Activated gamma-delta T cell (primary cell): ENCODE results near the gene CHST2.
"Not testable (repeated sequence)": the region's sequence is repeated elsewhere in the genome, so short reads cannot be mapped to it uniquely, and the experiment has no call there.

ENCODE experiments used
- DNase-seq: peaks from one replicate; lab custom pipeline; 2025; lab: John Stamatoyannopoulos, UW
- total RNA-seq, 2 donors: gene quantifications; one replicate each; lab custom pipeline; 2026; lab: John Stamatoyannopoulos, UW

CHST2 gene, protein sequence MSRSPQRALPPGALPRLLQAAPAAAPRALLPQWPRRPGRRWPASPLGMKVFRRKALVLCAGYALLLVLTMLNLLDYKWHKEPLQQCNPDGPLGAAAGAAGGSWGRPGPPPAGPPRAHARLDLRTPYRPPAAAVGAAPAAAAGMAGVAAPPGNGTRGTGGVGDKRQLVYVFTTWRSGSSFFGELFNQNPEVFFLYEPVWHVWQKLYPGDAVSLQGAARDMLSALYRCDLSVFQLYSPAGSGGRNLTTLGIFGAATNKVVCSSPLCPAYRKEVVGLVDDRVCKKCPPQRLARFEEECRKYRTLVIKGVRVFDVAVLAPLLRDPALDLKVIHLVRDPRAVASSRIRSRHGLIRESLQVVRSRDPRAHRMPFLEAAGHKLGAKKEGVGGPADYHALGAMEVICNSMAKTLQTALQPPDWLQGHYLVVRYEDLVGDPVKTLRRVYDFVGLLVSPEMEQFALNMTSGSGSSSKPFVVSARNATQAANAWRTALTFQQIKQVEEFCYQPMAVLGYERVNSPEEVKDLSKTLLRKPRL
- 32.5 to 70.7 reads per million in 2 donors for total RNA-seq

- peak; percentile 41 for DNase-seq
These were observed at the start of gene CHST2 for GRCh38 chr3:143119009-143119914. TSS of gene CHST2 (plus strand) at chr3:143119771. CDS start at chr3:143120817, 1,046 bp downstream.

DNA sequence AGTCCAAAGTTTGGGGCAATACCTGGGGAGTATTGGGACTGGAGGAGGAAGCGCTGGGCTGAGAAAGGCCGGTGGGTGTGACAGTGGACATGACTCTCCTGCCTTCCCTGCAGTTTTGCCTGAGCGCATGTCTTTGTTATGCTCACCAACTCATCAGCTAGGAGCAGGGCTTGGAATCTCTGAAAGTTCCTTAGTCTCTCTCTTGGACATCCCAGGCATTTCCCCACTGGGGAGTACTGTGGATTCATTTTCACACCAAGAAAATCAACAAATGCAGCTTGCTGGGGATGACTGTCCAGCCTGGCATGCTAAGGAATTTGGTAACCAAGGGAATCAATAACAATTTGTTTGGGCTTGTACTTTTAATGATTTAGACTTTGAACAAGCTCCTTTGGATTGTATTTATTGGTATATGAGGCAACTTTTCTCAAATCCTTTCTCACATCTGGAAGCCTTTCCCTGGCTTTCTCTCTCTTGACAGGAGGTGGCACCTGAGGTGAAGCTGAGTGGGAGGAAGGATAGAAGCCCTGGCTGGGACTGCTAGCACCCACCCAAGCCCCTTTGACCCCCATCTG, 48.5 kb upstream of the CHST2 start:
- no peak for DNase-seq

DNA sequence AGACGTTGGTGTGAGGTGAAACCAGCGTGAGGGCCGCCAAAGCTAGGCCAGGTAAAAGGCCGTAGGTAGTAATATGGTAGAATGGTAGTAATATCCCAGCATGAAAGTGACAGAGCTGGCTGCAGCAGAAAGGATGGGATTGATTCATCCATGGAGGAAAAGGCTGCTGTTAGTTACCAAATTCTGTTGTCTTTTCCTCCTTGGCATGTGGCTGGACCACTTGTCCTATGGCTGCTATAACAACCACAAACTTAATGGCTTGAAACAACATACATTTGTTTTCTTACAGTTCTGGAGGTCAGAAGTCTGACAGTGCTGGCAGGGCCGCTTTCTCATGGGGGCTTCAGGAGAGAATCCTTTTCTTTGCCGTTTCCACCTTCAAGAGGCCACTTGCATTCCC, 47.8 kb upstream of the CHST2 start:
- DNase-seq: no peak

DNA sequence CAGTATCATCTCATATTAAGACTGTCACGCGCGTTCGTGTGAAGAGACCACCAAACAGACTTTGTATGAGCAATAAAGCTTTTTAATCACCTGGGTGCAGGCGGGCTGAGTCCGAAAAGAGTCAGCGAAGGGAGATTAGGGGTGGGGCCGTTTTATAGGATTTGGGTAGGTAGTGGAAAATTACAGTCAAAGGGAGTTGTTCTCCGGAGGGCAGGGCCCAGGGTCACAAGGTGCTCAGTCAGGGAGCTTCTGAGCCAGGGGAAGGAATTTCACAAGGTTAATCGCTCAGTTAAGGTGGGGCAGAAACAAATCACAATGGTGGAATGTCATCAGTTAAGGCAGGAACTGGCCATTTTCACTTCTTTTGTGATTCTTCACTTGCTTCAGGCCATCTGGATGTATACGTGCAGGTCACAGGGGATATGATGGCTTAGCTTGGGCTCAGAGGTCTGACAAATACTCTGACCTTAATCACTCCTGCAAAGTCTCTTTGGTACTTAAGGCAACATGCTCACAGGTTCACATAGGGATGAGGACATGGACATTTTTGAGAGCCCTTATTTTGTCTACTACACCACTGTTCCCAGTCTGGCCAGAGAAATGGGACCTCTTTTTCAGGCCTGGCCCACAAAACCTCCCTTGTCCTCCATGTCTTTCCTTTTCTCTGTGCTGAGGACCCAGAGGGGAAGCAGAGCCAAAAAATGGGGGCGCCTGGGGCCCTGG, 47.1 kb upstream of the CHST2 start:
- DNase-seq: not testable (repeated sequence)

GRCh38 chr3:143073541-143073940, 46.0 kb upstream of the CHST2 start:
- DNase-seq: not testable (repeated sequence)

- DNase-seq: not testable (repeated sequence)
These were observed 45.6 kb upstream of the CHST2 start for GRCh38 chr3:143073983-143074382.

DNA sequence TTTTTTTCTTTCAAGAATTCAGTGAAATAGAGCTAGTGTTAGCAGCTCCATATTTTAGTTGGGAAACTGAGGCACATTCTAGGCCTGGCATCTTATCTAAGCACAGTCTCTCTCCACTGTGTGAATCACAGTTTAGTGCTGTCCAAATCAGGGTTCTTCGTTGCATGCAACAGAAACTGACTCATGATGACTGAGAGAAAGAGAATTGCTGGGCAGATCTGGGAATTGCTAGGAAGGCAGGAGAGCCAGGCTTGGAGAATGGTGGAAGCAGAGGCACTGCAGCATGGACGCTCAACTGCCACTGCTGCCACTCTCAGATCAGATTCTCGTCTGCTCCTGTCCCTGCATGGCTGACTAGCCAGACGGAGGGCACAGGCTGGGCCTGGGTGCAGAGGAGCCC, 40.7 kb upstream of the CHST2 start:
- no peak for DNase-seq

DNA sequence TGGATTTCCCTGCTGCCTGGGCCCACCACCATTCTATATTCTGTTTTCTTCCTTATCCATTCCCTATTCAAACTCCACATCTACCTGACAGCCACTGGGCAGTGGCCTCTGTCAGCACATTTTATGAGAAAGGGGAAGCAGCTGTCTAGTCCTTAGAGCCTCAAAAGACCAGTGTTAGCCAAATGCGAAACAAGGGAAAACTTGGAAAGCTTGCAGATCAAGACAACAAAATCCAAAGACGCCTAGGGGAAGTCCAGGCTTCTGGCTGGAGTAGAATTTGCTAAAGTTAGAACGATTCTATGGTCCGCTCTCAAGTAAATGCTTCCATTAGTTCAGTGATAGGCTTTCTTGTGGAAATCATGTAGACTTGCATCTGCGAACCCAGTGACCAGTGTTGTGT, 39.4 kb upstream of the CHST2 start:
- no peak for DNase-seq

GRCh38 chr3:143081365-143081764, 38.2 kb upstream of the CHST2 start:
- DNase-seq: no peak

GRCh38 chr3:143081844-143082778, 37.5 kb upstream of the CHST2 start:
- DNase-seq: no peak

DNA sequence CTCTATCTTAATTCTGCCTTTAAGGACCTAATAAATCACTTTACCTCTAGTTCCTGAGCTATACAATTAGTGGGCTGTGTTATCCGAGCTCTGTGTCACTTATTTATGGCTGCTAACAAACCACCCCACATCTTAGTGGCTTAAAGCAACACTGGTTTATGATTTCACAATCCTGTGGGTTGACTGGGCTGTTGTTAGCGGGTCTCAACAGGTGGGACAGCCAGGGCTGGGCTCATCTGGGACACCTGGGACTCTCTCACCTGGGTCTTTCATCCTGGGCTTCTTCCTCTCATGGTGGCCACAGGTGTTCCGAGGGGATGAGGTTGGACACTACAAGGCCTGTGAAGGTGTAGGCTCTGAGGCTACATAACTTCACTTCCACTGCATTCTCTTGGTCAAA, 35.8 kb upstream of the CHST2 start:
- no peak for DNase-seq

DNA sequence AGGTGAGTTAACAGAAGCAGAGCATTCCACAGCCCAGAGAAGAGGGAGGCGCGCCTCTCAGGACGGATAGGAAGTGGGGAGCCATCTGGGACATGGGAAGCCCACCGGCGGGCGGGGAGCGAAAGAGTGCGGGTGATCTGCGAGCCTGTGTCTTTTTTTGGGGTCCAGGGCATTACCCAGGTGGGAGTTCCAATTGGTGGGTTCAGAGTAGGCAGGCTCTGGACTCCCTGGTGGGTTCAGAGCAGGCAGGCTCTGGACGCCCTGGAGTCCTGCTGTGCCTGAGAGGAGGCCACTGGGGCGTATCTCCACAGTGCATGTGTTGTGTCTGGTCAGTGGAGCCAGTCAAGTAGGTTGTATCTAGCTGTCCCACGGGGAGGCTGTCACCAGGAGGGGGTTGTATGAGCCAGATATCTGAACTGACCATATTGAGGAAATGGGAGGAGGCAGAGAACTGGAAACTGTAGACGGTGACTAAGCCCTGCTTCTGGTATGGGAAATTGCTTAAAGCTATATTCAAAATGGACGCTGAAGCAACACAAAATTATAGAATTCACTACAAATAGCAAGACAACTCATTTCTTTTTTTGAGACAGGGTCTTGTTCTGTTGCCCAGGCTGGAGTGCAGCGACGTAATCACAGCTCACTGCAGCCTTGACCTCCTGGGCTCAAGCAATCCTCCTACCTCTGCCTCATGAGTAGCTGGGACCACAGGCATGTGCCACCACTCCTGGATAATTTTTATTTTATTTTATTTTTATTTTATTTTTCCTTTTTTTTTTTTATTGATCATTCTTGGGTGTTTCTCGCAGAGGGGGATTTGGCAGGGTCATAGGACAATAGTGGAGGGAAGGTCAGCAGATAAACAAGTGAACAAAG, 34.5 kb upstream of the CHST2 start:
- DNase-seq: no peak

DNA sequence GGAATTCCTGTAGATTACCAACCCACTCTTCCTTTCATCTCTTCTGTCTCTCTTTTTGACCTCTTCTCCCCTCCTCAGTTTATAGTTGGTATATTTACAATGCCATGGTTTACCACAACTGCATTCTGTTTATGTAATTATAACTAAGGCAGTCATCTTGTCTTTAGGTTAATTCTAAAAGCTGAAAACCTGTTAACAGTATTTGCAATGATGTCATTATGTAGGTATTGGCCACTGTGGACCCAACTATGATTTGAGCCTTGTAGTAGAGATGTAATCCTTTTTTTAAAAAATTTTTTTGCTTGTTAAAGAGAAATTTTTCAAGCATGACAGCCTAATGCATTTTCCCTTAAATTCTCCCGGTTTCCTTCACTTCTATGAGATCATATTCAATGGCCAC, 30.7 kb upstream of the CHST2 start:
- no peak for DNase-seq

DNA sequence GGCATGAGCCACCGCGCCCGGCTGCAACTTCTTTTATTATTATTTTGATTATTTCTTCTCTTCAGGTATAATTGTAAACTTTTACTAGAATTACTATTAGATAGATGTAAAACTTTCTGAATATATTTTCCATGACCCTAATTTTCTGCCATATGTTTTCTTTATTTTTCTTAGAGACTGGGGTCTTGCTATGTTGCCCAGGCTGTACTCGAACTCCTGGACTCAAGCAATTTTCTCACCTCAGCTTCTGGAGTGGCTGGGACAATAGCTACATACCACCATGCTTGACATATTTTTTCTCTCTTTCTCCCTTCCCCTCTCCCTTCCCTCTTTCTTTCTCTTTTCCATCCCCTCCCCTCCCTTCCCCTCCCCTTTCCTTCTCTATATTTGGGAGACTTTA, 29.6 kb upstream of the CHST2 start:
- no peak for DNase-seq

GRCh38 chr3:143090486-143090885, 29.1 kb upstream of the CHST2 start:
- no peak for DNase-seq

- DNase-seq: no peak
These were observed 28.4 kb upstream of the CHST2 start for GRCh38 chr3:143090976-143091837.

DNA sequence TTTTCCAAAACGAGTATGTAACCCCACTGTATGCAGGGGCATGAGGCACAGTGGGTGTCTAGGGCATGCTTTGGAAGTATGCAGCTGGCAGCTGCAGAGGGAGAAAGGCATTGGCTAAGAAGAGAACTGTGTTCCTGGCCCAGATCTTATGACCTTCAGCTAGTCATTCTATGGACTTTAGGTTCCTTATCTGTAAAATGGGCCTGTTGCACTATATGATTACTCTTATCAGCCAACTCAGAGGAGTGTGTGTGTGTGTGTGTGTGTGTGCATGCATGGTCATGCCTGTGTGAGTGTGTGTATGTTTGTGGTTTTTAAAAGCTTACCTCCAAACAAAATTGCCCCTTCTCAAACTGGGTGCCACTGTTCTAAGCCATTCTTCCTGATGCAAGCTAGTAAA, 27.4 kb upstream of the CHST2 start:
- DNase-seq: no peak

- DNase-seq: no peak
These were observed 23.8 kb upstream of the CHST2 start for GRCh38 chr3:143095813-143096212.
